ENCODE results near the gene IQSEC1. TPM values are rescaled to one million over a fixed set of nuclear protein-coding genes. Genes with fewer than 3 reads are reported as not detected.

The IQSEC1 gene
- total and polyA plus RNA-seq, 9 of the 15 experiments (the other 6 are each of a cell fraction or from before 2014, with no cell fraction given): 0.56 to 39.0 (median 6.8) TPM

DNA sequence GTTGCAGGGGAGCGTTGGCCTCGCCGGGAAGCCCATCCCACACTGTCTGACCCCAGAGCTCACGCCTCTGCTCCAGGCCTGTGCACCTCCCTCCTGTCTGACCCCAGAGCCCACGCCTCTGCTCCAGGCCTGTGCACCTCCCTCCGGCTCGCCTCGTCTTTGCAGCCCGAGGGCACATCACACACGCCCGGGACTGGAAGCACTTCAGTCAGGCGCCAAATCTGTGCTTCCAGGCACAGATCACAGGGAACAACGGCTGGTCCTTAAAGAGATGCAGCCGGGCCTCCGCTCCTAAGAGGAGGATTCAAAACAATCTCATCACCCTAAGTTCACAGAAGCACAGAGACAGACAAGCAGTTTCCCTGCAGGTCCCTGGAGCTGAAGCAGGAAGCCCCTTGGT, 128.8 kb downstream of the IQSEC1 start:
- 86% methylated on average over 15 of the region's 15 CpGs for WGBS (ENCODE audit: insufficient coverage, low coverage, missing lambda C conversion rate)
- ChIA-PET POLR2A (no interaction called here), CTCF (ENCODE audit: low intra/inter-chr PET ratio) (no interaction called here)
- no peak overlapping the region for H3K4me2 ChIP-seq (ENCODE audit: insufficient read depth, low read length)
- in situ Hi-C loops (cut with MboI) (no loop called here), intact Hi-C loops (cut with micrococcal nuclease) (no loop called here)
- peaks cover 53% of the 10 kb centered on the region for H3K79me2 ChIP-seq (ENCODE audit: control insufficient read depth, insufficient read depth, low read length)
- no TSS peak for BruUV-seq (replicated peaks)
- H3K36me3 ChIP-seq (ENCODE audit: control insufficient read depth, insufficient read depth, low read length): peaks cover 29% of the 10 kb centered on the region
- no peak for FAIRE-seq
- peak overlapping the region; percentile 6 to 79; a peak in 3 of 4 replicates for H3K9ac ChIP-seq (ENCODE audit: insufficient read depth in 1 of 2, low read depth in 2 of 2, low read length in 2 of 2)
- no peak for DNase-seq (ENCODE audit: extremely low read depth in 1 of 4, low spot score in 3 of 4)
- H3K27me3 ChIP-seq (ENCODE audit: control insufficient read depth in 2 of 2, insufficient read depth in 2 of 2, low read length in 2 of 2): no peaks in the 10 kb centered on the region
- no peaks in the 10 kb centered on the region for H4K20me1 ChIP-seq (replicated peaks; ENCODE audit: control insufficient read depth, insufficient read depth, low read length)
- H2AFZ ChIP-seq (ENCODE audit: low read depth, low read length): no peak overlapping the region
- peaks cover 36 to 71% of the 10 kb centered on the region in 2 experiments; a peak in 4 of 5 replicates for H3K4me1 ChIP-seq (replicated peaks in 1 of 2; ENCODE audit: control insufficient read depth in 2 of 2, insufficient read depth in 2 of 2, low read length in 2 of 2)
- H3K9me3 ChIP-seq (replicated peaks; ENCODE audit: control insufficient read depth, insufficient read depth, low read depth, low read length): no peaks in the 10 kb centered on the region
- H3K27ac ChIP-seq (ENCODE audit: extremely low read depth, low read depth, low read length): no peak overlapping the region
- no peak overlapping the region for H3K4me3 ChIP-seq
- no peak for ATAC-seq
- H3K9me1 ChIP-seq (ENCODE audit: control insufficient read depth, insufficient read depth, low read length): no peaks in the 10 kb centered on the region
- no peak for TF ChIP-seq RREB1 (CRISPR knock-in tag; IDR thresholded peaks at IDR 0.05)
- TF ChIP-seq HES1 (IDR thresholded peaks at IDR 0.05; ENCODE audit: low read depth): no peak
- TF ChIP-seq KAT8 (IDR thresholded peaks at IDR 0.05; ENCODE audit: low read depth): no peak
- TF ChIP-seq THRB (CRISPR knock-in tag; conservative IDR thresholded peaks at IDR 0.05): no peak
- TF ChIP-seq SMAD3 (CRISPR knock-in tag; conservative IDR thresholded peaks at IDR 0.05): no peak
- 0 out of 2 replicates have a peak, but pooled peaks have one; percentile 25 for TF ChIP-seq POLR2G (IDR thresholded peaks at IDR 0.05; ENCODE audit: low read depth, low read length)
- TF ChIP-seq TCF3 (CRISPR knock-in tag; IDR thresholded peaks at IDR 0.05): no peak
